Measurements from ENCODE around the gene ACIN1. TPM values are rescaled to one million over a fixed set of nuclear protein-coding genes. Genes with fewer than 3 reads are reported as not detected.

ACIN1 gene
- total and polyA plus RNA-seq, 2 experiments from 2014 or later: 76.1 to 172 TPM

DNA sequence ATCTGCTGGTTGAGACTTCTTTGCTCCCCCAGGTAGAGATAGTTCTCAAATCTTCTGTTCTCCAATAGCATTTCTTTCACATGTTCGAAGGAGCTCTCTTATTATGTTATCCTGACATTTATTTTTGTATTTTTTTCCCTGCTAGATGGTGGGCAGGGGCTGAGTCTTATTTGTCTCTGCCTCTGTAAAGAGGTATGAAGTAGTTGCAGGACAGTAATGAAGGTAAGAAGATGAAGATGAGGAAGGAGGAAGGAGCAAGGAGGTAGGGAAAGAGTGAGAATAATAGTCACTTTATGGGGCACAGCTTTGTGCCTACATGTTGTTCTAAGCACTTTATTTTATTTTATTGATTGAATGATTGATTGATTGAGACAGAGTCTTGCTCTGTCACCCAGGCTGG lies 14.8 kb upstream of the ACIN1 start:
- Histone ChIP-seq H3K79me2 (replicated peaks; ENCODE audit: insufficient read depth) (no peaks in the 10 kb centered on the region), H3K27ac (ENCODE audit: low read depth) (no peak overlapping the region), H3K36me3 (ENCODE audit: insufficient read depth) (no peaks in the 10 kb centered on the region), H3K4me1 (ENCODE audit: insufficient read depth) (peaks cover 20% of the 10 kb centered on the region), H3K9me2 (ENCODE audit: insufficient read depth) (0 out of 2 replicates have a peak, but pooled peaks cover 4% of the 10 kb centered on the region), H3K27me3 (ENCODE audit: insufficient read depth) (no peaks in the 10 kb centered on the region), H3K4me3 (no peak overlapping the region), H4K20me1 (replicated peaks; ENCODE audit: insufficient read depth) (no peaks in the 10 kb centered on the region), H3K4me2 (no peak overlapping the region), H3F3A (replicated peaks; ENCODE audit: low read depth) (no peaks in the 10 kb centered on the region), H2AFZ (no peak overlapping the region)
- Mint-ChIP-seq H3K27ac (no peak overlapping the region), H3K4me3 (no peak overlapping the region), H3K27me3 (ENCODE audit: insufficient read depth, low read depth, poor library complexity) (peaks cover 11% of the 10 kb centered on the region), H3K9me3 (peaks cover 5% of the 10 kb centered on the region; the same call in 2 of the 3 replicates), H3K4me1 (peaks cover 34% of the 10 kb centered on the region), H3K36me3 (ENCODE audit: low read depth) (peaks cover 4% of the 10 kb centered on the region; the same call in 1 of the 3 replicates)
- no peak for ATAC-seq
- no peak for DNase-seq (ENCODE audit: low spot score)
- no peak for TF ChIP-seq NANOG (IDR thresholded peaks at IDR 0.05; ENCODE audit: borderline replicate concordance)
- TF ChIP-seq ZNF331 (CRISPR knock-in tag; IDR thresholded peaks at IDR 0.05; ENCODE audit: low read depth): no peak
- TF ChIP-seq, protein P1, sequence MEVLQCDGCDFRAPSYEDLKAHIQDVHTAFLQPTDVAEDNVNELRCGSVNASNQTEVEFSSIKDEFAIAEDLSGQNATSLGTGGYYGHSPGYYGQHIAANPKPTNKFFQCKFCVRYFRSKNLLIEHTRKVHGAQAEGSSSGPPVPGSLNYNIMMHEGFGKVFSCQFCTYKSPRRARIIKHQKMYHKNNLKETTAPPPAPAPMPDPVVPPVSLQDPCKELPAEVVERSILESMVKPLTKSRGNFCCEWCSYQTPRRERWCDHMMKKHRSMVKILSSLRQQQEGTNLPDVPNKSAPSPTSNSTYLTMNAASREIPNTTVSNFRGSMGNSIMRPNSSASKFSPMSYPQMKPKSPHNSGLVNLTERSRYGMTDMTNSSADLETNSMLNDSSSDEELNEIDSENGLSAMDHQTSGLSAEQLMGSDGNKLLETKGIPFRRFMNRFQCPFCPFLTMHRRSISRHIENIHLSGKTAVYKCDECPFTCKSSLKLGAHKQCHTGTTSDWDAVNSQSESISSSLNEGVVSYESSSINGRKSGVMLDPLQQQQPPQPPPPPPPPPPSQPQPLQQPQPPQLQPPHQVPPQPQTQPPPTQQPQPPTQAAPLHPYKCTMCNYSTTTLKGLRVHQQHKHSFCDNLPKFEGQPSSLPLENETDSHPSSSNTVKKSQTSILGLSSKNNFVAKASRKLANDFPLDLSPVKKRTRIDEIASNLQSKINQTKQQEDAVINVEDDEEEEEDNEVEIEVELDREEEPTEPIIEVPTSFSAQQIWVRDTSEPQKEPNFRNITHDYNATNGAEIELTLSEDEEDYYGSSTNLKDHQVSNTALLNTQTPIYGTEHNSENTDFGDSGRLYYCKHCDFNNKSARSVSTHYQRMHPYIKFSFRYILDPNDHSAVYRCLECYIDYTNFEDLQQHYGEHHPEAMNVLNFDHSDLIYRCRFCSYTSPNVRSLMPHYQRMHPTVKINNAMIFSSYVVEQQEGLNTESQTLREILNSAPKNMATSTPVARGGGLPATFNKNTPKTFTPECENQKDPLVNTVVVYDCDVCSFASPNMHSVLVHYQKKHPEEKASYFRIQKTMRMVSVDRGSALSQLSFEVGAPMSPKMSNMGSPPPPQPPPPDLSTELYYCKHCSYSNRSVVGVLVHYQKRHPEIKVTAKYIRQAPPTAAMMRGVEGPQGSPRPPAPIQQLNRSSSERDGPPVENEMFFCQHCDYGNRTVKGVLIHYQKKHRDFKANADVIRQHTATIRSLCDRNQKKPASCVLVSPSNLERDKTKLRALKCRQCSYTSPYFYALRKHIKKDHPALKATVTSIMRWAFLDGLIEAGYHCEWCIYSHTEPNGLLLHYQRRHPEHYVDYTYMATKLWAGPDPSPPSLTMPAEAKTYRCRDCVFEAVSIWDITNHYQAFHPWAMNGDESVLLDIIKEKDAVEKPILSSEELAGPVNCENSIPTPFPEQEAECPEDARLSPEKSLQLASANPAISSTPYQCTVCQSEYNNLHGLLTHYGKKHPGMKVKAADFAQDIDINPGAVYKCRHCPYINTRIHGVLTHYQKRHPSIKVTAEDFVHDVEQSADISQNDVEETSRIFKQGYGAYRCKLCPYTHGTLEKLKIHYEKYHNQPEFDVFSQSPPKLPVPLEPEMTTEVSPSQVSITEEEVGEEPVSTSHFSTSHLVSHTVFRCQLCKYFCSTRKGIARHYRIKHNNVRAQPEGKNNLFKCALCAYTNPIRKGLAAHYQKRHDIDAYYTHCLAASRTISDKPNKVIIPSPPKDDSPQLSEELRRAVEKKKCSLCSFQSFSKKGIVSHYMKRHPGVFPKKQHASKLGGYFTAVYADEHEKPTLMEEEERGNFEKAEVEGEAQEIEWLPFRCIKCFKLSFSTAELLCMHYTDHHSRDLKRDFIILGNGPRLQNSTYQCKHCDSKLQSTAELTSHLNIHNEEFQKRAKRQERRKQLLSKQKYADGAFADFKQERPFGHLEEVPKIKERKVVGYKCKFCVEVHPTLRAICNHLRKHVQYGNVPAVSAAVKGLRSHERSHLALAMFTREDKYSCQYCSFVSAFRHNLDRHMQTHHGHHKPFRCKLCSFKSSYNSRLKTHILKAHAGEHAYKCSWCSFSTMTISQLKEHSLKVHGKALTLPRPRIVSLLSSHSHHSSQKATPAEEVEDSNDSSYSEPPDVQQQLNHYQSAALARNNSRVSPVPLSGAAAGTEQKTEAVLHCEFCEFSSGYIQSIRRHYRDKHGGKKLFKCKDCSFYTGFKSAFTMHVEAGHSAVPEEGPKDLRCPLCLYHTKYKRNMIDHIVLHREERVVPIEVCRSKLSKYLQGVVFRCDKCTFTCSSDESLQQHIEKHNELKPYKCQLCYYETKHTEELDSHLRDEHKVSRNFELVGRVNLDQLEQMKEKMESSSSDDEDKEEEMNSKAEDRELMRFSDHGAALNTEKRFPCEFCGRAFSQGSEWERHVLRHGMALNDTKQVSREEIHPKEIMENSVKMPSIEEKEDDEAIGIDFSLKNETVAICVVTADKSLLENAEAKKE (CRISPR knock-in tag; IDR thresholded peaks at IDR 0.05): no peak
- TF ChIP-seq CREB1 (CRISPR knock-in tag; IDR thresholded peaks at IDR 0.05; ENCODE audit: low read depth): no peak
- no peak for TF ChIP-seq STAT1 (IDR thresholded peaks at IDR 0.05; ENCODE audit: unreplicated experiment)
- TF ChIP-seq JUNB (IDR thresholded peaks at IDR 0.05; ENCODE audit: unreplicated experiment): no peak
- no peak for TF ChIP-seq ETS1 (IDR thresholded peaks at IDR 0.05)
- TF ChIP-seq POLR2AphosphoS5 (IDR thresholded peaks at IDR 0.05; ENCODE audit: low read depth): no peak
- TF ChIP-seq ZNF114 (CRISPR knock-in tag; IDR thresholded peaks at IDR 0.05): no peak
- TF ChIP-seq, protein P2, sequence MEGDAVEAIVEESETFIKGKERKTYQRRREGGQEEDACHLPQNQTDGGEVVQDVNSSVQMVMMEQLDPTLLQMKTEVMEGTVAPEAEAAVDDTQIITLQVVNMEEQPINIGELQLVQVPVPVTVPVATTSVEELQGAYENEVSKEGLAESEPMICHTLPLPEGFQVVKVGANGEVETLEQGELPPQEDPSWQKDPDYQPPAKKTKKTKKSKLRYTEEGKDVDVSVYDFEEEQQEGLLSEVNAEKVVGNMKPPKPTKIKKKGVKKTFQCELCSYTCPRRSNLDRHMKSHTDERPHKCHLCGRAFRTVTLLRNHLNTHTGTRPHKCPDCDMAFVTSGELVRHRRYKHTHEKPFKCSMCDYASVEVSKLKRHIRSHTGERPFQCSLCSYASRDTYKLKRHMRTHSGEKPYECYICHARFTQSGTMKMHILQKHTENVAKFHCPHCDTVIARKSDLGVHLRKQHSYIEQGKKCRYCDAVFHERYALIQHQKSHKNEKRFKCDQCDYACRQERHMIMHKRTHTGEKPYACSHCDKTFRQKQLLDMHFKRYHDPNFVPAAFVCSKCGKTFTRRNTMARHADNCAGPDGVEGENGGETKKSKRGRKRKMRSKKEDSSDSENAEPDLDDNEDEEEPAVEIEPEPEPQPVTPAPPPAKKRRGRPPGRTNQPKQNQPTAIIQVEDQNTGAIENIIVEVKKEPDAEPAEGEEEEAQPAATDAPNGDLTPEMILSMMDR (conservative IDR thresholded peaks at IDR 0.05; ENCODE audit: low read depth in 2 of 2): no peak
- TF ChIP-seq EZH2 (IDR thresholded peaks at IDR 0.05; ENCODE audit: low read depth, unreplicated experiment): no peak
- TF ChIP-seq, protein P3, sequence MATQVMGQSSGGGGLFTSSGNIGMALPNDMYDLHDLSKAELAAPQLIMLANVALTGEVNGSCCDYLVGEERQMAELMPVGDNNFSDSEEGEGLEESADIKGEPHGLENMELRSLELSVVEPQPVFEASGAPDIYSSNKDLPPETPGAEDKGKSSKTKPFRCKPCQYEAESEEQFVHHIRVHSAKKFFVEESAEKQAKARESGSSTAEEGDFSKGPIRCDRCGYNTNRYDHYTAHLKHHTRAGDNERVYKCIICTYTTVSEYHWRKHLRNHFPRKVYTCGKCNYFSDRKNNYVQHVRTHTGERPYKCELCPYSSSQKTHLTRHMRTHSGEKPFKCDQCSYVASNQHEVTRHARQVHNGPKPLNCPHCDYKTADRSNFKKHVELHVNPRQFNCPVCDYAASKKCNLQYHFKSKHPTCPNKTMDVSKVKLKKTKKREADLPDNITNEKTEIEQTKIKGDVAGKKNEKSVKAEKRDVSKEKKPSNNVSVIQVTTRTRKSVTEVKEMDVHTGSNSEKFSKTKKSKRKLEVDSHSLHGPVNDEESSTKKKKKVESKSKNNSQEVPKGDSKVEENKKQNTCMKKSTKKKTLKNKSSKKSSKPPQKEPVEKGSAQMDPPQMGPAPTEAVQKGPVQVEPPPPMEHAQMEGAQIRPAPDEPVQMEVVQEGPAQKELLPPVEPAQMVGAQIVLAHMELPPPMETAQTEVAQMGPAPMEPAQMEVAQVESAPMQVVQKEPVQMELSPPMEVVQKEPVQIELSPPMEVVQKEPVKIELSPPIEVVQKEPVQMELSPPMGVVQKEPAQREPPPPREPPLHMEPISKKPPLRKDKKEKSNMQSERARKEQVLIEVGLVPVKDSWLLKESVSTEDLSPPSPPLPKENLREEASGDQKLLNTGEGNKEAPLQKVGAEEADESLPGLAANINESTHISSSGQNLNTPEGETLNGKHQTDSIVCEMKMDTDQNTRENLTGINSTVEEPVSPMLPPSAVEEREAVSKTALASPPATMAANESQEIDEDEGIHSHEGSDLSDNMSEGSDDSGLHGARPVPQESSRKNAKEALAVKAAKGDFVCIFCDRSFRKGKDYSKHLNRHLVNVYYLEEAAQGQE (IDR thresholded peaks at IDR 0.05; ENCODE audit: unreplicated experiment): no peak

All from GM23338 (cell line).